Type B pancreatic cell (in vitro differentiated cells): ENCODE data around the gene C4BPA. TPM values are rescaled to one million over a fixed set of nuclear protein-coding genes. Genes with fewer than 3 reads are reported as not detected.

Experiments
- DNase-seq: peaks from one replicate; pipeline ENCODE4 v3.0.0; 2021; ENCODE audit warnings: mixed read lengths; ENCODE audit not compliant: unreplicated experiment; ENCODE audit errors: extremely low spot score
- H3K27ac Mint-ChIP-seq: 2 replicates; pipeline ENCODE4 v1.8.0; 2021; ENCODE audit warnings: mild to moderate bottlenecking, mixed read lengths
- H3K27me3 Mint-ChIP-seq: 2 replicates; pipeline ENCODE4 v1.8.0; 2021; ENCODE audit warnings: mixed read lengths
- H3K36me3 Mint-ChIP-seq: 2 replicates; pipeline ENCODE4 v1.8.0; 2021; ENCODE audit warnings: mixed read lengths
- H3K4me1 Mint-ChIP-seq: one replicate; pipeline ENCODE4 v1.8.0; 2021; ENCODE audit warnings: mixed read lengths; ENCODE audit not compliant: unreplicated experiment
- H3K4me3 Mint-ChIP-seq: 2 replicates; pipeline ENCODE4 v1.8.0; 2021; ENCODE audit warnings: mild to moderate bottlenecking, mixed read lengths
- H3K9me3 Mint-ChIP-seq: 2 replicates; pipeline ENCODE4 v1.8.0; 2021; ENCODE audit warnings: mixed read lengths
- total RNA-seq: library from RNA; stranded (reverse); gene quantifications from 2 replicates; pipeline ENCODE4 v1.2.1, GENCODE V29; 2021; ENCODE audit warnings: low replicate concordance
- TF ChIP-seq, protein P1 (sequence below): fragments of 200-600 bp; sonication (generic); conservative IDR thresholded peaks from 2 replicates; pipeline ENCODE4 v1.5.0; 2021; ENCODE audit warnings: antibody characterized with exemption, mild to moderate bottlenecking

C4BPA gene
- total RNA-seq, 1 donor from 2014 or later: 0.87 TPM

- Mint-ChIP-seq H3K4me3 (peak within 1 kb of the TSS; percentile 29), H3K4me1 (peaks cover 18% of the 10 kb centered on the region)
- DNase-seq: no peak
Measured at GRCh38 chr1:207088701-207089626, 15.1 kb upstream of the C4BPA start, which contains the start of gene C4BPB. Gene C4BPB, plus strand, starts transcription at chr1:207088860. Its CDS starts 672 bp downstream, at chr1:207089532.

GRCh38 chr1:207089627-207090355, 14.2 kb upstream of the C4BPA start:
- H3K27ac Mint-ChIP-seq: peak overlapping the region; percentile 46
- no peak for DNase-seq
- peaks cover 13% of the 10 kb centered on the region for H3K4me1 Mint-ChIP-seq
- TF ChIP-seq, protein P1, sequence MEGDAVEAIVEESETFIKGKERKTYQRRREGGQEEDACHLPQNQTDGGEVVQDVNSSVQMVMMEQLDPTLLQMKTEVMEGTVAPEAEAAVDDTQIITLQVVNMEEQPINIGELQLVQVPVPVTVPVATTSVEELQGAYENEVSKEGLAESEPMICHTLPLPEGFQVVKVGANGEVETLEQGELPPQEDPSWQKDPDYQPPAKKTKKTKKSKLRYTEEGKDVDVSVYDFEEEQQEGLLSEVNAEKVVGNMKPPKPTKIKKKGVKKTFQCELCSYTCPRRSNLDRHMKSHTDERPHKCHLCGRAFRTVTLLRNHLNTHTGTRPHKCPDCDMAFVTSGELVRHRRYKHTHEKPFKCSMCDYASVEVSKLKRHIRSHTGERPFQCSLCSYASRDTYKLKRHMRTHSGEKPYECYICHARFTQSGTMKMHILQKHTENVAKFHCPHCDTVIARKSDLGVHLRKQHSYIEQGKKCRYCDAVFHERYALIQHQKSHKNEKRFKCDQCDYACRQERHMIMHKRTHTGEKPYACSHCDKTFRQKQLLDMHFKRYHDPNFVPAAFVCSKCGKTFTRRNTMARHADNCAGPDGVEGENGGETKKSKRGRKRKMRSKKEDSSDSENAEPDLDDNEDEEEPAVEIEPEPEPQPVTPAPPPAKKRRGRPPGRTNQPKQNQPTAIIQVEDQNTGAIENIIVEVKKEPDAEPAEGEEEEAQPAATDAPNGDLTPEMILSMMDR: no peak
- no peaks in the 10 kb centered on the region for H3K36me3 Mint-ChIP-seq
- H3K4me3 Mint-ChIP-seq: no peak overlapping the region
- H3K27me3 Mint-ChIP-seq: no peaks in the 10 kb centered on the region
- no peaks in the 10 kb centered on the region for H3K9me3 Mint-ChIP-seq

More at GRCh38 chr1:207088701-207089626, 15.1 kb upstream of the C4BPA start, which contains the start of gene C4BPB:
- TF ChIP-seq, protein P1: no peak
- H3K36me3 Mint-ChIP-seq: no peaks in the 10 kb centered on the region
- peak within 1 kb of the TSS; percentile 63 for H3K27ac Mint-ChIP-seq
- no peaks in the 10 kb centered on the region for H3K27me3 Mint-ChIP-seq
- H3K9me3 Mint-ChIP-seq: no peaks in the 10 kb centered on the region

DNA sequence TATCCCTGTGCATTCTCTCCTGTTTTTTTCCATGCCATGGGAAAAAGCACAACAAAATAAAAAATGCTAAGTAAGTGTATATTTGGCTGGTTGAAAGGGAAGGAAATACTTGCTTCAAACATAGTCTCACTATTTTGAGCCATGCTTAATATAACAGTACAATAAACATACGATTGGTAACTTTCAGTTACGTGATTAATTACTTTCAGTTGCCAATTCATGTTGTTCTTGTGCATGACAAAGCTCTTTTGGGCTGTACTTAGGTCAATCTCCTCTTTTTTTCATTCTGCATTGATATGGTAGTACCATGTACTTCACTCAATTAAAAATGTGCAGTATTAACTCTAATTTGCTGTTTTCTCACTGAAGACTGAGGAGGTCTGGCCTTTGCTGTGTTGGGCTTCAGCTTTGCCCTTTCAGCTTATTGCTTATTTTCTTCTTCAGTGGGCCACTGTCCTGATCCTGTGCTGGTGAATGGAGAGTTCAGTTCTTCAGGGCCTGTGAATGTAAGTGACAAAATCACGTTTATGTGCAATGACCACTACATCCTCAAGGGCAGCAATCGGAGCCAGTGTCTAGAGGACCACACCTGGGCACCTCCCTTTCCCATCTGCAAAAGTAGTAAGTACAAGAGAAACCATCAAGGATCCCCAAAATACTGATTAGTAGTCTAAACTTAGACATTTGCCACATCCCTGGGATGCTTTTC, 12.7 kb upstream of the C4BPA start:
- TF ChIP-seq, protein P1: peak; percentile 15
- H3K4me3 Mint-ChIP-seq: no peak overlapping the region

GRCh38 chr1:207093944-207094343, 10.1 kb upstream of the C4BPA start:
- H3K4me1 Mint-ChIP-seq: peaks cover 6% of the 10 kb centered on the region
- no peak for DNase-seq
- no peak overlapping the region for H3K4me3 Mint-ChIP-seq
- no peaks in the 10 kb centered on the region for H3K9me3 Mint-ChIP-seq
- no peaks in the 10 kb centered on the region for H3K36me3 Mint-ChIP-seq
- no peak overlapping the region for H3K27ac Mint-ChIP-seq
- TF ChIP-seq, protein P1: no peak
- peaks cover 5% of the 10 kb centered on the region for H3K27me3 Mint-ChIP-seq

More for the DNA sequence above, 12.7 kb upstream of the C4BPA start:
- H3K27me3 Mint-ChIP-seq: peaks cover 5% of the 10 kb centered on the region
- H3K9me3 Mint-ChIP-seq: no peaks in the 10 kb centered on the region
- DNase-seq: no peak
- H3K27ac Mint-ChIP-seq: no peak overlapping the region
- H3K36me3 Mint-ChIP-seq: no peaks in the 10 kb centered on the region
- H3K4me1 Mint-ChIP-seq: peaks cover 6% of the 10 kb centered on the region

DNA sequence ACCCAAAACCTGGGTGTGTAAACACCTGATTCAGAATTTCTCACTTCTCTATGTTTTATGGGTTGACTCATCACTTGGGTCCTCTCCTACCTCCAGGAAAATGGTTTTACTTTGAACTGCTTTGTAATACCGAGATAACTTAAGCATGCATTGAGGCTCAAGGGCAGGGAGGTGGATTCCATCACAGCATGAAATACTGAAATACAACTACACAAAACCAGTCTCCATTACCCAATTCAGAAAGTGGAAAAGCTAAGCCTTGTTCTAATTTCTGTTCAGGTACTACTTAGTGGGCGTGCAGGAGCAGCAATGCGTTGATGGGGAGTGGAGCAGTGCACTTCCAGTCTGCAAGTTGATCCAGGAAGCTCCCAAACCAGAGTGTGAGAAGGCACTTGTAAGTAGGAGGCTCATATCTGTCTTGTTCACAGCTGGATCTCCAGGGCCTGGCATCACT, 6.1 kb upstream of the C4BPA start:
- Mint-ChIP-seq H3K36me3 (no peaks in the 10 kb centered on the region), H3K27me3 (peaks cover 5% of the 10 kb centered on the region), H3K27ac (peak overlapping the region; percentile 15), H3K4me1 (no peaks in the 10 kb centered on the region), H3K4me3 (no peak overlapping the region), H3K9me3 (no peaks in the 10 kb centered on the region)
- no peak for DNase-seq
- TF ChIP-seq, protein P1: no peak
